ENCODE results near the gene TMEM151B.

Gene TMEM151B

DNA sequence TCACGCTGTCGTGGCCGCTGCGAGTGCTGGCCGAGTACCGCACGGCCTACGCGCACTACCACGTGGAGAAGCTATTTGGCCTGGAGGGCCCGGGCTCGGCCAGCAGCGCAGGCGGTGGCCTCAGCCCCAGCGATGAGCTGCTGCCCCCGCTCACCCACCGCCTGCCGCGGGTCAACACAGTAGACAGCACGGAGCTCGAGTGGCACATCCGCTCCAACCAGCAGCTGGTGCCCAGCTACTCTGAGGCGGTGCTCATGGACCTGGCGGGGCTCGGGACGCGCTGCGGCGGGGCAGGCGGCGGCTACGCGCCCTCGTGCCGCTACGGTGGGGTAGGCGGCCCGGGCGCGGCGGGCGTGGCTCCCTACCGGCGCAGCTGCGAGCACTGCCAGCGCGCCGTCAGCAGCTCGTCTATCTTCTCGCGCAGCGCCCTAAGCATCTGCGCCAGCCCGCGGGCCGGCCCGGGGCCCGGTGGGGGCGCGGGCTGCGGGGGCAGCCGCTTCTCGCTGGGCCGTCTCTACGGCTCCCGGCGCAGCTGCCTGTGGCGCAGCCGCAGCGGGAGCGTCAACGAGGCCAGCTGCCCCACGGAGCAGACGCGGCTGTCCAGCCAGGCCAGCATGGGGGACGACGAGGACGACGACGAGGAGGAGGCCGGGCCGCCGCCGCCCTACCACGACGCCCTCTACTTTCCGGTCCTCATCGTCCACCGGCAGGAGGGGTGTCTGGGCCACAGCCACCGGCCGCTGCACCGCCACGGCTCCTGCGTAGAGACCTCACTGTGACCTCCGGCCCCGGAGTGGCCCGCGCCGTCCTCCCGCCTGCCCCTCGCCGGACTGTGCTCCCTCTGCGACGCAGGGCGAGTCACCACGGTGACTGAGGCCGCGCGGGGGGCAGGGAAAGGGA is 5.7 kb downstream of the TMEM151B start:
- H3K4me1 ChIP-seq (ENCODE audit: control insufficient read depth, insufficient read depth, low read length, poor library complexity, severe bottlenecking) = no peaks in the 10 kb centered on the region
- peak overlapping the region; percentile 14 for H3K4me3 ChIP-seq (ENCODE audit: extremely low read depth, insufficient read depth, low read length, poor library complexity, severe bottlenecking)
- H3K36me3 ChIP-seq (ENCODE audit: control insufficient read depth, insufficient read depth, low read length) = no peaks in the 10 kb centered on the region
- H3K9me3 ChIP-seq (ENCODE audit: control insufficient read depth, low read length) = no peaks in the 10 kb centered on the region
- H3K27ac ChIP-seq (ENCODE audit: low read depth, low read length, severe bottlenecking) = no peak overlapping the region
- WGBS, 2 experiments (ENCODE audit: insufficient coverage in 2 of 2) = 23 to 25% methylated on average over 75 to 87 of the region's 109 CpGs

DNA sequence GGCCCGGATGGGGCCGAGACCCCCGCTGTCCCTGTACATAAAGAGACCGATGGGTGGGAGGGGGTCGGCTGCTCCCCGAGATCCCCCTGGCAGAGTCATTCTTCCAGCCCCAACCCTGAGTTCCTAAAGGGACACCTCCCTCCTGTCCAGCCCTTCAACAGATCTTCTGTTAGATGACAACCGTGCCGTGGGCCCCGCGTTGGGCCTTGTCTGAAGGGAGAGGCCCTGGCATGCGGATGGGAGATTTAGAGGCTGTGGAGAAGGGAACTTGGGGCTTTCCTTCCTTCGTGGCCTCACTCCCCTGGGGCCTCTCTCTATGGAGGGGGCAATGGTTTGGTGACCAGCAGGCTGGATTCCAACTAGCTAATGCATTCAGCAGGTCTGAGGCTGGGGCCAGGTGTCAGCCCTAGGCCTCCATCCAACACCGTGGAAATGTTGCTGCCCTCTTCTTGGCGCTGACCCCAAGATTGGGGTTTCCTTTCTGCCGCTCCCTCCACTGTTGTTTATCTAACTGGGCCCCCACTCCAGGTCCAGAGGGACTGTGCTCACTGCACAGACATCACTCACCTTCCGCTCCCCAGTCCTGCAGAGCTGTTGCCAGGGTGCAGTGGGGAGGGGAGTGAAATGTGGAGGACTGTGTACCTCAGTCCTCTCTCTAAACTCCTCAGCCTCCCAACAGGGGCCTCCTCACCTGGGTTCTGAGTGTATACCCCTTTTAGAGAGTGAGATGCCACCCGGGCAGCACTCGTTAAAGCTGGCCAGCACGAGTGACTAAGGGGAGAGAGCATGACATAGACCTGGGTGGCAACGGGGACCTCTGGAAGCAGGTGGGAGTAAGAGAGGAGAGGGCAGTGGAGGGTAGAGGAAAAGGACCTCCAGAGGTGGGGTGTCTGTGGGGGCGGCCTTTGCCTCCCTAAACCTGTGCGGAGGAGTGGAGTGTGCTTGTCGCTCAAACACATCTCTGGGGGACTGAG is 6.7 kb downstream of the TMEM151B start:
- 90% methylated on average over 13 to 21 of the region's 23 CpGs for WGBS, 2 experiments (ENCODE audit: insufficient coverage in 2 of 2)
- Histone ChIP-seq H3K4me1 (ENCODE audit: control insufficient read depth, insufficient read depth, low read length, poor library complexity, severe bottlenecking) (no peaks in the 10 kb centered on the region), H3K9me3 (ENCODE audit: control insufficient read depth, low read length) (no peaks in the 10 kb centered on the region), H3K27ac (ENCODE audit: low read depth, low read length, severe bottlenecking) (no peak overlapping the region), H3K4me3 (ENCODE audit: extremely low read depth, insufficient read depth, low read length, poor library complexity, severe bottlenecking) (no peak overlapping the region), H3K36me3 (ENCODE audit: control insufficient read depth, insufficient read depth, low read length) (no peaks in the 10 kb centered on the region)

DNA sequence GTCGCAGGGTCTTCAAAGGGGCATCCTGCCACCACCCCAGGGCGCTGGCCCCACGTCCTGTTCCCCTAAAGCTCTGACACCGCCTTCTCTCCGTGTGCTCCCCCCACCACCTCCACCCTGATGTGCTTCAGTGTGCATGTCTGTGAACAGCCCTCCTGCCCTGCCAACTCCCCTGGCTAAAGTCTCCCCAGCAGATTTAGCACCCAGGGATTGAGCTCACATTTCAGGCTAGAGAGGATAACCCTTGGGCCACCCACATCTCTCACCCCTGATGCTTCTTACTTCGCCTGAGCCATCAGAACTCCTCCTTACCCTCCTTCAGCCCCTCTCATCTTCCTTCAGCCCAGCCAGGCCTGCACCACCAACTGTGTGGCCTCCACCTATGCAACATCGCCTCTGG is 7.5 kb downstream of the TMEM151B start:
- Histone ChIP-seq H3K36me3 (ENCODE audit: control insufficient read depth, insufficient read depth, low read length) (no peaks in the 10 kb centered on the region), H3K9me3 (ENCODE audit: control insufficient read depth, low read length) (no peaks in the 10 kb centered on the region), H3K27ac (ENCODE audit: low read depth, low read length, severe bottlenecking) (no peak overlapping the region), H3K4me1 (ENCODE audit: control insufficient read depth, insufficient read depth, low read length, poor library complexity, severe bottlenecking) (no peaks in the 10 kb centered on the region), H3K4me3 (ENCODE audit: extremely low read depth, insufficient read depth, low read length, poor library complexity, severe bottlenecking) (no peak overlapping the region)
- WGBS, 2 experiments (ENCODE audit: insufficient coverage in 2 of 2) = 80 to 84% methylated on average over 6 to 7 of the region's 7 CpGs

DNA sequence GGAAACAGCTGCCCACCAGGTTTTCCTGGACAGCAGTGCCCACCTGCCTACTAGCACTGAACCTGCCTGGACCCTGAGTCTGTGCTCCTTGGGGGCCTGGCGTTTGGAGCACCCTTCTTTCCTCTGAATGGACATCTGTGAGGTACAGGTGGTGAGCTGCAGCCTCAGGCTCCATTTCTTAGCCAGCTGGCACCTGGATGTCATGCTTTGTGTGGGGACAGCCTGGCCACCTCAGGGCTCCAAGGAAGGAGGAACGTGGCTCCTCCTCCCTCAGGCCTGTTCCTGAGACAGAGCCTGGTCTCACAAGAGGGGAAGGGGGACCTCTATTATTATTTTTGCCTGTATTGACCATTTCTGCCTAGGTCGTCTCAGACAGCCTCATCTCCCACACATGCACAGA is 8.1 kb downstream of the TMEM151B start:
- H3K4me1 ChIP-seq (ENCODE audit: control insufficient read depth, insufficient read depth, low read length, poor library complexity, severe bottlenecking) = no peaks in the 10 kb centered on the region
- H3K27ac ChIP-seq (ENCODE audit: low read depth, low read length, severe bottlenecking) = no peak overlapping the region
- no peaks in the 10 kb centered on the region for H3K36me3 ChIP-seq (ENCODE audit: control insufficient read depth, insufficient read depth, low read length)
- H3K9me3 ChIP-seq (ENCODE audit: control insufficient read depth, low read length) = no peaks in the 10 kb centered on the region
- 0 to 20% methylated on average over 1 of the region's 3 CpGs for WGBS, 2 experiments (ENCODE audit: insufficient coverage in 2 of 2)
- H3K4me3 ChIP-seq (ENCODE audit: extremely low read depth, insufficient read depth, low read length, poor library complexity, severe bottlenecking) = no peak overlapping the region

DNA sequence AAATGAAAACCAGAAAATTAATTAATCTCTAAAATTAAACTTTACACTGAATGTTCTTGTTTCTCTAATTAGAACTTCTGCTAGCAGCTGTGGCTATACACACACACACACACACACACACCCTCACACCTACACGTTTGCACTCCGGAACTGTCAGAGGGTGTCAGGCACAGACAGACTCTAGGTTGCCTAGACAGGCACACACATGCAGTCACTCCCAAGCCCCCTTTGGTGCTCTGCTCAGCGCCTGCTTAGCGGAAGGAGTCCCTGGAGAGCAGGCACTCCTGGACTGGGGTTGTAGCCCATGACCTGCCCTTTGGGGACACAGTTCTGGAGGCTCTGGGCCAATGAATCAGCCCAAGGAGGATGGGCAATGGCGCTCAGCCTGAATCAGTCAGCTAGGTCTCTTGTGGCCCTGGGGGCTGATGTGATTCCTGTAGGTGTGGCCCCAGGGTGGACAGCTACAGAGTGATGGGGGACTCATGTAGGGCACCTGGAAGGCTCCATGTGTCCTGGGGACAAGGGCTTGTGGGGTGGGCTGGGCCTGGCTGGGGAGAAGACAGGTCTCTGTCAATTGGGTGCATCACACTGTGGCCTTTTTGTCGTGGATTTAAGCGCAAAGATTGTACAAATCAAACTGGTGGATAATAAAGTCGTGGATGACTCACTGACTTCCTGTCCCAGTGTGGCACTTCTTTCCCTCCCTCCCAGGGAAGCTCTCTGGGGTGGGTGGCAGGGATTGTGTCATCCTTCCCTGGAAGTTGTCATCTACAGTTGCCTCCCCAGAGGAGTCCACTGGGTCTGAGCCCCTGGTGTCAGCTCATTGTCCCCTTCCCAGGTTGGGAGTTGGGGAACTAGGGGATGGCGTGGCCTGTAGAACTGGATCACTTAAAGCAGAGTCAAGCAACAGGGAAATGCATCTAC is 8.8 kb downstream of the TMEM151B start:
- Histone ChIP-seq H3K27ac (ENCODE audit: low read depth, low read length, severe bottlenecking) (no peak overlapping the region), H3K4me3 (ENCODE audit: extremely low read depth, insufficient read depth, low read length, poor library complexity, severe bottlenecking) (no peak overlapping the region), H3K36me3 (ENCODE audit: control insufficient read depth, insufficient read depth, low read length) (no peaks in the 10 kb centered on the region), H3K9me3 (ENCODE audit: control insufficient read depth, low read length) (no peaks in the 10 kb centered on the region), H3K4me1 (ENCODE audit: control insufficient read depth, insufficient read depth, low read length, poor library complexity, severe bottlenecking) (no peaks in the 10 kb centered on the region)
- 65 to 73% methylated on average over 5 to 6 of the region's 9 CpGs for WGBS, 2 experiments (ENCODE audit: insufficient coverage in 2 of 2)

DNA sequence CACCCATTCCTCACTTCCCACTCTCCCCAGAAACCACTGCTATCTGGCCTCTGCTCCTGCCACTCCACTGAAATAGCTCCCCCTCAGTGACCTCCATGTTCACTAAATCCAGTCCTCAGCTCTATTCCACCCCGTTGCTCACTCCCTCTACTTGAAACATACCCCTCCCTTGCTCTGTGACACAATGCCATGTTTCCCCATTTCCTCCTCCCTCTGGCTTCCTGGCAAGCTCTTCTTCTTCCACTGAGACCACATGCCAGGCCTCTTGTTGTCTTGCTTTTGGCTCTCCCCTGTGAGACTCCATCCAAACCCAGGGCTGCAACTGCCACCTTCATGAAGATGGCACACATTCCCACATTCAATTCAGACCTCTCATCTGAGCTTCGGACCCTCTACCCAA is 13.9 kb downstream of the TMEM151B start:
- no peak overlapping the region for H3K27ac ChIP-seq (ENCODE audit: low read depth, low read length, severe bottlenecking)
- 57 to 65% methylated on average over 2 of the region's 2 CpGs for WGBS, 2 experiments (ENCODE audit: insufficient coverage in 2 of 2)
- H3K4me1 ChIP-seq (ENCODE audit: control insufficient read depth, insufficient read depth, low read length, poor library complexity, severe bottlenecking) = no peaks in the 10 kb centered on the region
- no peak overlapping the region for H3K4me3 ChIP-seq (ENCODE audit: extremely low read depth, insufficient read depth, low read length, poor library complexity, severe bottlenecking)
- no peaks in the 10 kb centered on the region for H3K36me3 ChIP-seq (ENCODE audit: control insufficient read depth, insufficient read depth, low read length)
- no peaks in the 10 kb centered on the region for H3K9me3 ChIP-seq (ENCODE audit: control insufficient read depth, low read length)

DNA sequence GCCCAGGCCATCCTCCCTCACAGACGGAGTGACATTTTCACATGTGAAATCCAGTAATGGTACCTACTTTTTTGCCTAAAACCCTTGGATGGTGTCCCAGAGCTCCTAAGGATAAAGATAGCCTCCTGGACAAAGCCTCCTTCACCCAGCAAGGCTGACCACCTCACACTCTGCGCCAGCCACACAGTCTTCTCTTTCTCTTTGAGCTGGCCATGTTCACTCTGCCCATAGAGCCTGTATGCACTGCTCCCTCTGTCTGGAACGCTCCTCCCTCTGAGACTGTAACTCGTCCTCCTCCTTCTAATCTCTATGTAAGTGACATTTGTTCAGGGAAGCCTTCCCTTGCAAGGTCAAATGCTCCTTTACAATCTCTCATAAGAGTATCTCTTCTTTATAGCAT is 14.6 kb downstream of the TMEM151B start:
- no peaks in the 10 kb centered on the region for H3K4me1 ChIP-seq (ENCODE audit: control insufficient read depth, insufficient read depth, low read length, poor library complexity, severe bottlenecking)
- 49 to 53% methylated on average over 3 to 4 of the region's 4 CpGs for WGBS, 2 experiments (ENCODE audit: insufficient coverage in 2 of 2)
- no peaks in the 10 kb centered on the region for H3K9me3 ChIP-seq (ENCODE audit: control insufficient read depth, low read length)
- H3K36me3 ChIP-seq (ENCODE audit: control insufficient read depth, insufficient read depth, low read length) = no peaks in the 10 kb centered on the region
- H3K27ac ChIP-seq (ENCODE audit: low read depth, low read length, severe bottlenecking) = no peak overlapping the region
- no peak overlapping the region for H3K4me3 ChIP-seq (ENCODE audit: extremely low read depth, insufficient read depth, low read length, poor library complexity, severe bottlenecking)

DNA sequence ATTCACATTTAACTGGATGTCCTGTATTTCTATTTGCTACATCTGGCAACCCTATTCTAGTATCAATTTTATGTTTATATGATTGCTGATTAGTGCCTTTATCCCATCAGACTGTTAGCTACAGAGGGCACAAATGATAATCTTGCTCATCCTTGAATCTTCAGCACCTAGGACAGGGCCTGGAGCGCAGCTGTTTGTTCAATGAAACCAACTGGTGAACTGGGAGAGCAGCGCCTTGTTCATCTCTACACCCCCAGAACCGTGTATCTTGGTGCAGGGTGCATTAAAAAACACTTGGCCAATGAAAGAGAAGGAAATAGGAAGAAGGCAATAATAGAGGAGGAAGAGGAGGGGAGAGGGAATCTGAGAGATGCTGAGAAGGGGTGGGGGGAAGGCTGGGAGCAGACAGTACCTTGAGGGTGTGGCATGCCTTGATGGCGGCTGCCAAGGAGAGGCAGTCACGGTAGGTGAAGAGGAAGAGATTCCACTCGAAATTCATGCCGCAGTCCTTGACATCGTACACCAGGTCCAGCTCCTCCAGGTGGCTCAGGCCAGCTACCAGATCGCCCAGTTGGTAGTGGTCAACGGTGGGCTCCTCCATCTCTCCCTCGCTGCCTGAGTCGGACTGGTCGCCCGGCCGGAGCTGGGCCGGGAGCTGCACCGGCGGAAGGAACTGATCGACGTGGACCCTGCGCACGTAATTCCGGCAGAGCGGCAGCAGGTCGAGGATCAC is 15.5 kb downstream of the TMEM151B start:
- Histone ChIP-seq H3K9me3 (ENCODE audit: control insufficient read depth, low read length) (no peaks in the 10 kb centered on the region), H3K4me3 (ENCODE audit: extremely low read depth, insufficient read depth, low read length, poor library complexity, severe bottlenecking) (no peak overlapping the region), H3K4me1 (ENCODE audit: control insufficient read depth, insufficient read depth, low read length, poor library complexity, severe bottlenecking) (no peaks in the 10 kb centered on the region), H3K27ac (ENCODE audit: low read depth, low read length, severe bottlenecking) (no peak overlapping the region), H3K36me3 (ENCODE audit: control insufficient read depth, insufficient read depth, low read length) (no peaks in the 10 kb centered on the region)
- 73 to 78% methylated on average over 23 of the region's 25 CpGs for WGBS, 2 experiments (ENCODE audit: insufficient coverage in 2 of 2)

DNA sequence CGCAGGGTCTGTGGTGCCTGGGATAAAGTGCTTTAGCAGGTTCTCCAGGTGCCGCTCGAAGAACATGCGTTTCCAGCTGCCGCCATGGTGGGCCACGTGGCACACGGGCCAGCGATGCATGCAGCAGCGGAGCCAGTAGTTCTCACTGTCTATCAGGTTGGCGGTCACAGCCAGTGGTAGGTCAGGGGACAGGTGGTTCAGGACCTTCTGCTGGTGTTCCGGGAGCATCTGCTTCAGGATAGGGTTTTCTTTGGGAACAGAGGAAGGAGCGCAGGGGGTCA is 16.0 kb downstream of the TMEM151B start:
- 85 to 87% methylated on average over 11 to 12 of the region's 12 CpGs for WGBS, 2 experiments (ENCODE audit: insufficient coverage in 2 of 2)
- no peaks in the 10 kb centered on the region for H3K4me1 ChIP-seq (ENCODE audit: control insufficient read depth, insufficient read depth, low read length, poor library complexity, severe bottlenecking)
- no peaks in the 10 kb centered on the region for H3K36me3 ChIP-seq (ENCODE audit: control insufficient read depth, insufficient read depth, low read length)
- no peaks in the 10 kb centered on the region for H3K9me3 ChIP-seq (ENCODE audit: control insufficient read depth, low read length)
- H3K4me3 ChIP-seq (ENCODE audit: extremely low read depth, insufficient read depth, low read length, poor library complexity, severe bottlenecking) = no peak overlapping the region
- H3K27ac ChIP-seq (ENCODE audit: low read depth, low read length, severe bottlenecking) = no peak overlapping the region

DNA sequence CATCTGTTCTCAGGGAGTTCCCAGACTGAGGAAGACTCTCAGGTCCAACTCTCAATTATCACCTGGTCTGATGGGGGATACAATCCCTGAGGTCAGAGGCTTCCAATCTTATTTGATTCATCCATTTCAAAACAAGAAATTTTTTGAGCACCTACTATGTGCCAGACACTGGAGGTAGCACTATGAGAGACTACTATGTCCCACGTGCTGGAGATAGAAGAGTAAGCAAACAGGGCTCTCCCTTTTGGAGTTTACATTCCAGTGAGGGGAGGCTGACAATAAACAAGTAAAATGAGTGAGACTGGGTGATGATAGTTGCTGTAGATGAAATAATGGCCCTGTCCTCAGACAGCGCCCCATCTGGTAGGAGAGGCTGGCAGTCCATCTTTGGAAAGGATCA is 16.5 kb downstream of the TMEM151B start:
- Histone ChIP-seq H3K4me3 (ENCODE audit: extremely low read depth, insufficient read depth, low read length, poor library complexity, severe bottlenecking) (no peak overlapping the region), H3K27ac (ENCODE audit: low read depth, low read length, severe bottlenecking) (no peak overlapping the region), H3K36me3 (ENCODE audit: control insufficient read depth, insufficient read depth, low read length) (no peaks in the 10 kb centered on the region), H3K9me3 (ENCODE audit: control insufficient read depth, low read length) (no peaks in the 10 kb centered on the region), H3K4me1 (ENCODE audit: control insufficient read depth, insufficient read depth, low read length, poor library complexity, severe bottlenecking) (no peaks in the 10 kb centered on the region)
- WGBS, 2 experiments (ENCODE audit: insufficient coverage in 2 of 2) = 0% methylated on average over 1 of the region's 2 CpGs; no CpG with 5 or more reads in 1 of the 2 experiments
